ENCODE measurements around the gene RTF2.

DNA sequence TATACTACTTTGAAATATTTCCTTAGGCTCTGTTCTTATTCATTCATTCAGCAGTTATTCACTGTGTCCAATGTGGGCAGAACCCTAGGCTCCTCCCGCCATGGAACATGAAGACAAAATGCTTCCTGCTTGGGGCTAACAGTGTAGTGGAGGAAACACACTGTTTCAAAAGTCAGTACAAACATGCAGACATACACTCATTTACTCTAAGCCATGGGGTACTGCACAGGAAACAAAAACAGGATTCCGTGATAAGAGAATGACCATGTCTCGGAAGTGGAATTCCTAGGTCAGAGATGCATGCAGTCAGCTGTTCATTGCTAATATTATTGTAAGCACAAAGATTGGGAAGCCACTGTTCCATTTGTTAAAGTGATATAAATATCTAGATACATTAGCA lies 37.7 kb downstream of the RTF2 start:
- no peak for TF ChIP-seq EZH2 (IDR thresholded peaks at IDR 0.05; ENCODE audit: insufficient read depth, poor library complexity, severe bottlenecking)
- no peak for TF ChIP-seq EZH2phosphoT487 (IDR thresholded peaks at IDR 0.05; ENCODE audit: insufficient read depth, low read depth)
